HepG2 (cell line): Measurements from ENCODE around the gene WWTR1. TPM values are rescaled to one million over a fixed set of nuclear protein-coding genes. Genes with fewer than 3 reads are reported as not detected.

ENCODE experiments used
- AHDC1 ChIP-seq: sonication (generic); formaldehyde crosslinking; IDR thresholded peaks from 2 replicates; pipeline ENCODE4 v1.5.1; 2020; ENCODE audit warnings: mild to moderate bottlenecking, missing genetic modification reagents, borderline replicate concordance
- MBNL3 ChIP-seq: fragments of 250-450 bp; sonication (Bioruptor Pico); conservative IDR thresholded peaks from 2 replicates; pipeline ENCODE4 v1.8.0; 2022; ENCODE audit warnings: mild to moderate bottlenecking, inconsistent platforms
- NCOR1 ChIP-seq: fragments of 200-600 bp; sonication (generic); IDR thresholded peaks from 2 replicates; pipeline ENCODE4 v1.7.0; 2017; ENCODE audit warnings: antibody characterized with exemption, low read length, borderline replicate concordance
- POGK ChIP-seq: sonication (generic); formaldehyde crosslinking; conservative IDR thresholded peaks from 2 replicates; pipeline ENCODE4 v1.8.0; 2022; ENCODE audit warnings: mild to moderate bottlenecking, moderate library complexity, missing genetic modification reagents
- ZNF282 ChIP-seq: fragments of 450-650 bp; IDR thresholded peaks from 2 replicates; pipeline ENCODE4 v1.6.1; 2018; ENCODE audit not compliant: partially characterized antibody
- polyA plus RNA-seq, 8 experiments: library from polyadenylated mRNA; depleted of rRNA in 3 of 8; stranded (reverse) in 7 of 8; unstranded in 1 of 8; fragments of >200 nt; fragmentation: Illumina TruSeq in 4 of 8; extraction: Trizol in 4 of 8; gene quantifications; 2 replicates each; pipeline versions ENCODE4 v1.2.1 to v1.2.3, GENCODE V29; 2011 to 2016; ENCODE audit warnings: low read depth in 4 of 8, missing spikeins in 1 of 8, mixed read lengths in 1 of 8; ENCODE audit not compliant: insufficient read depth in 1 of 8
- total RNA-seq, 5 experiments: library from RNA; depleted of rRNA; stranded (reverse); fragments of >200 nt; fragmentation: Illumina TruSeq; extraction: Trizol; gene quantifications; 2 replicates each; pipeline ENCODE4 v1.2.3, GENCODE V29; 2016; ENCODE audit warnings: low read depth in 1 of 5

Gene WWTR1
- total and polyA plus RNA-seq, 2 of the 13 experiments (the other 11 are each of a cell fraction or from before 2014, with no cell fraction given): 19.7 to 139 TPM

- TF ChIP-seq AHDC1 (CRISPR knock-in tag) (no peak), MBNL3 (CRISPR knock-in tag) (no peak), ZNF282 (no peak), NCOR1 (no peak), POGK (CRISPR knock-in tag) (no peak)
These were observed 18.7 kb downstream of the WWTR1 start (continued) for GRCh38 chr3:149639093-149639486.
